ENCODE measurements around the gene GPX4.
A peak's percentile ranks its signal among the peaks of the same experiment; 100 is the strongest.

The GPX4 gene

DNA sequence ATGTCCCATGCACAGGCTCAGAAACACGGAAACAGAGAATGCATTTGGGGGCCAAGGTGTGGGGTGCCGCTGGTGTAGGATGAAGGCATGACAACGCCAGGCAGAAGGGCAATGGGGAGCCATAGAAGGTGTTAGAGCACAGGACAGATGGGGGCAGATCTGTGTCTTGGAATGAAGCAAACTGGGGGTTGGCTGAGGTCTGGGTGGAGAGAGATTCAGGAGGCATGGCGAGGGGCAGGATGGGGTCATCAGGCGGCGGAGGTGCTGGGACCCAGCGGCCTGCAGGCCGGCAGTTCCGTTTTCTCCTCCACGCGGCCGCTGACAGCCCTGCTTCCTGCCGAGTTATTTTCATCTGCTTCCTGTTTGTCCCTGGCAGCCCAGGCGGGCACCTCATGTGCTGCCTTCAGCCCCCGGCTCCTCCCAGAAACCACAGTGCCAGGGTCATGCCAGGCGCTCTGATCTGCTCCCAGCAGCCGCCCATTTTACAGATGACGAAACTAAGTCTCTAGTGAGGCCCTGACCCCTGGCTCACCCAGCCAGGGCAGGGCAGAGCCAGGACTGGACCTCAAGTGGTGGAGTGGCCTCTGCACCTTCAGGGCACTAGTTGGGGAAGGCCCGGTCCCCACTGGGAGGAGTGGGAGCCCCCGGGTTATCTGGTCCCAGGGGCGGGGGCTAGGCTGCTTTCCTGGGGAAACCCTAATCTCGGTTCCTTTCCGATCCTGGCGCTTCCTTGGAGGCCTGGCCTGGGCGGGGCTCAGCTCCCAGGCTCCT, 34.6 kb upstream of the GPX4 start:
- DNase-seq = peak; percentile 60

DNA sequence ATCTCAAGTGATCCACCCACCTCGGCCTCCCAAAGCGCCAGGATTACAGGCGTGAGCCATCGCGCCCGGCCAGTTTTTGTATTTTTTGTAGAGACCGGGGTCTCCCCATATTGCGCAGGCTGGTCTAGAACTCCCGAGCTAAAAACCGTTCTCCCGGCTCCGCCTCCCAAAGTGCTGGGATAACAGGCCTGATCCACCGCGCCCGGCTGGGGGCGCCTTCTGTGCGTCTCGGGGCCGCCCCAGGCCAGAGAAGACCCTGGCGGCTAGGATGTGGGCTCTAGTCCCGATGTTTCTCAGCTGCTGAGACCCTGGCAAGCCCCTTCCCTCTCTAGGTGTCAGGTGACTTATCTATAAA, 33.2 kb upstream of the GPX4 start:
- no peak for DNase-seq

DNA sequence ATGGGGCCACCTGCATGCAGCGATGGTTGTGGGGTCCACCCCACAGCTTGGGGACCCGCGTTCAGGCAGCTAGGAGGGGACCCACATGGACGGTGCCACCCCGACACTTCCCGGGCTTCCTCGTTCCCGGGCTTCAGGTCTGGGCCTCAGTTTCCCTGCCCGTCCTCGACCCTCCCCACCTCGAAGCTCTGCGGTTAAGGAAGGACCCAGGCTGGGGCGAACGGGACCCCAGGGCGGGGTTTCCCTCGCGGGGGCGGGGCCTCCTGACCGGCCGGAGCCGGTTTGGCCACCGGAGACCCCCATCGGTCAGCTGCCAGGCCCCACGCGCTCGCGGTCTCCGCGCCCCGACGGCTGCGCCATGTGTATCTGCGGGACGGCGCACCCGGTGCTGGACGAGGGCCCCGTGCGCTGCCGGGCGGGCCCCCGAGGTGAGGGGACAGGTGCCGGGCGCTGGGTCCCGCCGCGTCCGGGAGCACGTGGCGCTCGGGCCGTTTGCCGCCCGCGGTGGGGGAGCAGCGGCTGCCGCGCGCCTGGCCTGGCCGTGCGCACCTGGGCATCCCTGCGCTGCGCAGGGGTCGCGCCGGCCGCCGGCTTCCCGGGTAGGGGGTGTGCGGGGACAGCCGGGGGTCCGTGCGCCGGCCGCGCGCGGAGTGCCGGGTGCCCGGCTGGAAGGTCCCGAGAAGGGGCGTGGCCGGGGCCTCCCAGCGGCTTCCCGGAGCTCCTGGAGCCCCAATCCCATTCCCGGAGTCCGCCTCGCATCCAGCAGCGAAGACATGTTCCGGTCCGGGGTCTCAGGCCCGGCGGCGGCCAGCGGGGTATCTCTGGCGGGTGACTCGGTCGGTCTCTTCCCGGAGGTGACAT, 32.6 kb upstream of the GPX4 start:
- DNase-seq = no peak

DNA sequence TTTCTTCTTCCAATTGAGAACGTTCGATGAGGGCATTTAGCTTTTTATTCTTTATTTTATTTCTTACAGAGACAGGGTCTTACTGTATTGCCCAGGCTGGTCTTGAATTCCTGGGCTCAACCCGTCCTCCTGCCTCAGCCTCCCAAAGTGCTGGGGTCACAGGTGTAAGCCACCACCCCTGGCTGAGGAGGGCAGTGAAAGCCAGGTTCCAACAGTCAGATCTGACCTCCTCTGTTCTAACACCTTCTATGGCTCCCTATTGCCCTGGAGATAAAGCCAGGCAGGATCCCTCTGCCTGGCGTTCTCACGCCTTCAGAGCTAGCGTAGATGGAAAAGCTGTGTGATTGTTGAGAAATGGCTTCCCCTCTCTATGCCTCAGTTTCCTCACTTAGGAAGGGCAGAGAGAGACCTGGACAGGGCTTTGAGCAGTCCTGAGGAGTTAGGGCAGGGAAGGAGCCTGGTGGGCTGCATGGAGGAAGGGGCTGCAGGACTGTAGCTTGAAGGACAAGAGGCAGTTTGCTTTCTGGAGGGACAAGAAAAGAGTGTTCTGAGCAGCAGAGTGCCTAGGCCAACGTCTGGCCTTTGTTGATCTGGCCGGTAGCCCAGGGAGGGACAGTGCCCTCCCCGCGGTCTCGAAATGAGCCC, 31.3 kb upstream of the GPX4 start:
- DNase-seq = no peak

DNA sequence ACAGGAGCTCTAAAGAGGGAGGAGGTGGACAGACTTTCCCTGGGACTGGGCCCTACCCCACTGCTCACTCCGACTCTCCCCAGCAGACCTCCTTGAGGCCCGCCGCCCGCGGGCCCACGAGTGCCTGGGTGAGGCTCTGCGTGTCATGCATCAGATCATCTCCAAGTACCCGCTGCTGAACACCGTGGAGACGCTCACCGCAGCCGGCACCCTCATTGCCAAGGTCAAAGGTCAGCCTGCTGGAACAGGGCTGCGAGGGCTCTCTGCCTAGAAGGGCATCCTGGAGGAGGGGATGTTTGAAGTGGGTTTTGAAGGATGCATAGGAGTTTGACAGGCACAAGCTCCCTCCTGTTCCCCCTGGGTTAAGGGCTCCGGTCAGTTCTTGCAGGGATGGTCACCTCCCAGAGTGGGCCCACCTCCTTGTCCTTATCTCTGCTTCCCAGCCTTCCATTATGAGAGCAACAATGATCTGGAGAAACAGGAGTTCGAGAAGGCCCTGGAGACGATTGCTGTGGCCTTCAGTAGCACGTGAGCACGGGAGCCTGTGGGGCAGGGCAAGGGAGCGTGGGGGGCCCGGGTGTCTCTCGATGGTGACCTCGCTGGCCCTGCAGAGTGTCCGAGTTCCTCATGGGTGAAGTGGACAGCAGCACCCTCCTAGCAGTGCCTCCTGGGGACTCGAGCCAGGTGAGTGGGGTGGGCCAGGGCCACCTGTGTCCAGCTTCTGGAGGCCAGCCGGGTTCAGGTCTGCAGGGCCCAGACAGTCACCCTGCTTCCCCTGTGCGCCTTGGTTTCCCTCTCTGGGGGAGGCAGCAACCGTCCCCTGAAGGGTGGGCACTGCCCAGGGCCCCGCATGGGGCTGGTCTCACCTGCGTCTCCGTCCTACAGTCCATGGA, 30.5 kb upstream of the GPX4 start:
- DNase-seq = peak; percentile 27

DNA sequence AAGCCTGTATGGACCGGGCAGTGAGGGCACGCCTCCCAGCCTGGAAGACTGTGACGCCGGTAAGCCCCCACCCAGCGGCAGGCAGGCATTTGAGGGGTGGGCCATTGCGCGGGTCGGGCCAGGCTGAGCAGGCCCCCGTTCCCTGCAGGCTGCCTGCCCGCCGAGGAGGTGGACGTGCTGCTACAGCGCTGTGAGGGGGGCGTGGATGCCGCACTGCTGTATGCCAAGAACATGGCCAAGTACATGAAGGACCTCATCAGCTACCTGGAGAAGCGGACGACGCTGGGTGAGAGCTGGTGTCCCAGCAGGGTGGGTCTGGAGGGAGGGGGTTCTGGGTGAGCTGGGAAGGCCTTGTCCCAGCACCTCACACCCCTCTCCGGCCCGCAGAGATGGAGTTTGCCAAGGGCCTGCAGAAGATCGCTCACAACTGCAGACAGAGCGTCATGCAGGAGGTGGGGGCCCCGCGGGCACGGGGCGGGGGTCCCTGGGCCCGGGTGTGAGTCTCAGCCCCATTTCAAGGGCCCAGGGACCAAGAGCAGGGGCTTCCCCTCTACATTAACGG, 29.8 kb upstream of the GPX4 start:
- DNase-seq = peak; percentile 25

DNA sequence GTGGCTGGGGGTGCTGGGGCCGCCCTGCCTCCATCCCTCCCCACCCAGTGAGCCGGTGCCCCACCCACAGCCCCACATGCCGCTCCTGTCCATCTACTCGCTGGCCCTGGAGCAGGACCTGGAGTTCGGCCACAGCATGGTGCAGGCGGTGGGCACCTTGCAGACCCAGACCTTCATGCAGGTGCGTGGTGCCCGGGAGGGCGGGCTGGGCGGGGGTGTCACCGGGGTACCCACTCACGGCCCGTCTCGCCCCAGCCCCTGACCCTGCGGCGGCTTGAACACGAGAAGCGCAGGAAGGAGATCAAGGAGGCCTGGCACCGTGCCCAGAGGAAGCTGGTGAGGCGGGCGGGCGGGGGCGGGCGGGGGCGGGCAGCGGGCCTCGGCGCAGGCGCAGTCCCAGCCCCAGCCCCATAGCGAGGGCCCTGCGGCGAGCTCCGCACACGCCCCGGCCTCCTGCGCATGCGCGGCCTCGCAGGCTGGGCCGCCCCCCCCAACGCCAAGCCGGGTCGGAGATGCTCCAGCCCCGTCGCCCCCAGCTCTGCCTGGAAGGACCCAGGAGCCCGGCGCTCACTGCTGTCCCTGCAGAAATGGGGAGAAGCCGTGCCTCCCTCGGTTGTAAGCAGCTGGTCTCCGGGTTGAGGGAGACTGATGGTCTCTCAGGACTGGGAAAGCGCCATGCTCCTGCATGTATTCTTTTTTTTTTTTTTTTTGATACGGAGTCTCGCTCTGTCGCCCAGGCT, 29.1 kb upstream of the GPX4 start:
- DNase-seq = peak; percentile 93

DNA sequence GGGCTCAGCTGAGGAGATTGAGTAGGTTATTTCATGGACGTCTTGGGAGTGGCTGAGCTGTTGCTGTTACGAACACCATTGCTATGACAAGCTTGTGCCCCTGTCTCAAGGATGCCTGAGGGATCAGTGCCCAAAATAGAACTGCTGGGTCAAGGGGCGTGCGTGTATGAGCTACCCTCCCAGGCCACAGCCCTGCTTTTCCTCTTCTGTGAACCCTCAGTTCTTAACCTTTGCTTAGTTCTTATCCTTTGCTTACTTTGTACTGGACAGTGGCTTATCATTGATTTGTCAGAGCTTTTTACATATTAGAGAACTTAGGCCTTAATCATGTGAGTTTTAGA, 27.8 kb upstream of the GPX4 start:
- DNase-seq = no peak

DNA sequence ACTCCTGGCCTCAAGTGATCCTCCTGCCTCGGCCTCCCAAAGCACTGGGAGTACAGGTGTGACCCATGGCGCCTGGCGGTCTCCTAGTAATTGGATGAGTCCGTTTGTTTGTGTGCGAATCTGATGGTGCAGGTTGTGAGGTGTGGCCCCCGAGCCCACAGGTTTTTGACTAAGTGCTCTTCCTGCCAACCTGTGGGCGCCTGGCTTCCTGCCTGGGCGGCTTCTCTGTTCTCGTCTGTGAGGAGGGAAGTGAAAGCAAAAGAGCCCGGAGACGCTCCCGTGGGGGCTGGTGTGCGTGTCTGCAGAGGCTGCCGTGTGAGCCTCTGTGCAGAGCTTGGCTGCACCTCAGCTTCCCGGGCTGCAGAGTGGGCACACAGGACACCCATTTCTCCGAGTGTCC, 26.8 kb upstream of the GPX4 start:
- DNase-seq = peak; percentile 90

DNA sequence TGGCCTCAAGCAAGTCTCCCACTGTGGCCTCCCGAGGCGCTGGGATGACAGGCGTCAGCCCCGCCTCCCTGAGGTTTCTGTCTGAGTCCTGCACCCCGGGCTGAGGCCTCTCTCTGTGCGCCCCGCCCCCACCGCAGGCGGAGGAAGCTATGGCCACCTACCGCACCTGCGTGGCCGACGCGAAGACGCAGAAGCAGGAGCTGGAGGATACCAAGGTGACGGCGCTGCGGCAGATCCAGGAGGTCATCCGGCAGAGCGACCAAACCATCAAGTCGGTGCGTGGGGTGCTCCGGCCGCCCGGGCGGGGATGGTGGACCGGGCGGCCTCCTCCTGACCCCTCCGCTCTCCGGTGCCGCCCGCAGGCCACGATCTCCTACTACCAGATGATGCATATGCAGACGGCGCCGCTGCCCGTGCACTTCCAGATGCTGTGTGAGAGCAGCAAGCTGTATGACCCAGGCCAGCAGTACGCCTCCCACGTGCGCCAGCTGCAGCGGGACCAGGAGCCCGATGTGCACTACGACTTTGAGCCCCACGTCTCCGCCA, 24.2 kb upstream of the GPX4 start:
- peak; percentile 42 for DNase-seq

DNA sequence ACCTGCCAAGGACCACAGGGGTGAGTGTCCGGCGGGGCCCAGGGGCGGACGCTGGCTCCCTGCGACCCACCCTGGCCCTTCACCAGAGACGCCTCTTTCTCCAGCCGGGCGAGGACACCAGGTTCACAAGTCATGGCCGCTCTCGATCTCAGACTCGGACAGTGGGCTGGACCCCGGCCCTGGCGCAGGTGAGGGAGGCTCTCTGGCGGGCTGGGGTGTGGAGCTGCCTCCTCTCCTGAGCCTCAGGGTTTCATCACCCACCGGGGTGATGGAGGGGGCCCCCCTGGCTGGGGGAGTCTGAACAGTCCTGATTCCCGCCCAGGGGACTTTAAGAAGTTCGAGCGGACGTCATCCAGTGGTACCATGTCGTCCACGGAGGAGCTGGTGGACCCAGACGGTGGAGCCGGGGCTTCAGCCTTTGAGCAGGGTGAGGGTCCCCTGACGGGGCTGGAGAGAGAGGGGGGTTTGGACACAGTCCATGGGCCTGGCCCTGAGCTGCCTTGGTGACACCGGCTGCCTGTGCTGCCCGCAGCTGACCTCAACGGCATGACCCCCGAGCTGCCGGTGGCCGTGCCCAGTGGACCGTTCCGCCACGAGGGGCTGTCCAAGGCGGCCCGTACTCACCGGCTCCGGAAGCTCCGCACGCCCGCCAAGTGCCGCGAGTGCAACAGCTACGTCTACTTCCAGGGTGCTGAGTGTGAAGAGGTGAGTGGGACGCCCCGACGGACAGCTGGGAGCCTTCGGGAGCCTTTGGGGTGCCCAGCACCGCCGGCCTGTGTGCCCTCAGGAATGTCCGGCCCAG, 23.2 kb upstream of the GPX4 start:
- DNase-seq = peak; percentile 21

DNA sequence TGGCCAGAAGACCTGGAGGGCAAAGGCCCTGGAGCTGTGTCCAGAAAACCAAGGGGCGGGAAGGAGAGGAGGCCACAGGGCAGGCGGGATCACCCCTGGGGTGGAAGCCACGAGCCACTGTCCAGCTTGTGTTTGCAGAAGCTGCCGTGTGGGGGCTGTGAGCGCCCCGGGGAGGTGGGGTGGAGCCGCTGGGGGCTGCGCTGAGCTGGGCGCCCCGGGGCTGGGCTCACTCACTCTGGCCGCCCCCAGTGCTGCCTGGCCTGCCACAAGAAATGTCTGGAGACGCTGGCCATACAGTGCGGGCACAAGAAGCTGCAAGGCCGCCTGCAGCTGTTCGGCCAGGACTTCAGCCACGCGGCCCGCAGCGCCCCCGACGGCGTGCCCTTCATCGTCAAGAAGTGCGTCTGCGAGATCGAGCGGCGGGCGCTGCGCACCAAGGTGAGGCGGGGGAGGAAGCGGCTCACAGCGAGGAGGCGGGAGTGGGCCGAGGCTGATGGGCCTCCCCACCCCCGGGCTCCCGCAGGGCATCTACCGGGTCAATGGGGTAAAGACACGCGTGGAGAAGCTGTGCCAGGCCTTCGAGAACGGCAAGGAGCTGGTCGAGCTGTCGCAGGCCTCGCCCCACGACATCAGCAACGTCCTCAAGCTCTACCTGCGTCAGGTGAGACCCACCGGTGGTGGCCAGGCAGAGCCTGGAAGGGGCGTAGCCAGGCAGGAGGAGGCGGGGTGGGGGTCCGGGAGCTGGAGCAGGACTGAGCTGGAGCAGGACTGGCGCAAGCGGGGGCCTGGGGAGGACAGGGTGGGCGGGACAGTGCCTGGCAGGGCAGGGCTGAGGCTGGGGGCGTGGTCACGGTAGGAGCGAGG, 22.3 kb upstream of the GPX4 start:
- peak; percentile 16 for DNase-seq

DNA sequence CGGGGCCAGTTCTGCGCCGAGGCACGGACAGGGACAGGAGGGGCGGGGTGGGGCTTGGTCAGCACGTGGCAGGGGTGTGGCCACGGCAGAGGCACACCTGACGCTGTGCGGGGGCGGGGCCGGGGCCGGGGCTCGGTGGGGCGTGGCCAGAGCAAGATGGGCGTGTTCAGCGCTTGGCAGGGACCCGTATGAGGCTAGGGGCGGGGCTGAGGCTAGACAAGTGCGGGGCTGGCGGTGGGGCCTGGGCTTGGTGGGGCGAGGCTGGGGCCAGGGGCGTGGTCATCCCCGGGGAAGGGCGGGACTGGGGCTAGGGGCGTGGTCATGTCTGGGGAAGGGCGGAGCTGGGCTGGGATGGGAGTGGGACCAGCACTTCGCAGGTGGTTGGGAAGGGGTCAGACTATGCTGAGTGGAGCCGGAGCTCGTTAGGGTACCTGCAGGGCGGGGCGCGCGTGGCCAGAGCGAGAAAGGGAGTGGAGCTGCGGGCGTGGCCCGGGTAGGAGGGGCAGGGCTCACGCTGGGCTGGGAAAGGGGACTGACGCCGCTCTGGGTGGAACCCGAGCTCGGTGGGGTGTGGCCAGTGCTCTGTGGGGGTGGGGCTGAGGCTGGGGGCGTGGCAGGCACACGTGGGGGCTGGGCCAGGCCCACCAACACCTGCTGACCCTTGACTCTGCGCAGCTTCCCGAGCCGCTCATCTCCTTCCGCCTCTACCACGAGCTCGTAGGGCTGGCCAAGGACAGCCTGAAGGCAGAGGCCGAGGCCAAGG, 21.4 kb upstream of the GPX4 start:
- DNase-seq = peak; percentile 64

DNA sequence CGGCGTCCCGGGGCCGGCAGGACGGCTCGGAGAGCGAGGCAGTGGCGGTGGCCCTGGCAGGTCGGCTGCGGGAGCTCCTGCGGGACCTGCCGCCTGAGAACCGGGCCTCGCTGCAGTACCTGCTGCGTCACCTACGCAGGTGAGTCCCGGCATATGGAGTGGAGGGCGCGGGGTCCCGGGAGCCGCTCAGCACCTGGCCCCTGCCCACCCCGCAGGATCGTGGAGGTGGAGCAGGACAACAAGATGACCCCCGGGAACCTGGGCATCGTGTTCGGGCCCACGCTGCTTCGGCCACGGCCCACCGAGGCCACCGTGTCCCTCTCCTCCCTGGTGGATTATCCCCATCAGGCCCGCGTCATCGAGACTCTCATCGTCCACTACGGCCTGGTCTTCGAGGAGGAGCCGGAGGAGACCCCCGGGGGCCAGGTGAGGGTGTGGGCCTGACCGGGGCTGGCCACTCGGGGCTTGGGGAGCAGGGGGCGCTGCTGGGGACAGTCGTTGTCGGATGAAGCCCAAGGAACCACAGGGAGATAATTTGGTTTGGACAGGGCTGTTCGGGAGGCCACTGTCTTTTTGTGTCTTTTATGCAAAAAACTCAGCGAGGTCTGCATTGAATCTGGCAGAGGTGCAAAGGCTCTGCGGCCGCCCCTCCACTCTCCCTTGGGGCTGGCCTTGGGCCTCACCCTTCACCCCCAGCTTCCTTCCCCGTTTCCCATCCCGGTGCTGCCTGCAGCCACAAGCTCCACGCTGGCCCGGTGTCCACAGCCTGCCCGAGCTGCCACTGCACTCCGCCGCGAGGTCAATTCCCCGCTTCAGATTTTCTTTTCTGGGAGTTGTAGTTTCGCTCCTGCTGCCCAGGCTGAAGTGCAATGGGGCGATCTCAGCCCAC, 20.6 kb upstream of the GPX4 start:
- DNase-seq = peak; percentile 15

DNA sequence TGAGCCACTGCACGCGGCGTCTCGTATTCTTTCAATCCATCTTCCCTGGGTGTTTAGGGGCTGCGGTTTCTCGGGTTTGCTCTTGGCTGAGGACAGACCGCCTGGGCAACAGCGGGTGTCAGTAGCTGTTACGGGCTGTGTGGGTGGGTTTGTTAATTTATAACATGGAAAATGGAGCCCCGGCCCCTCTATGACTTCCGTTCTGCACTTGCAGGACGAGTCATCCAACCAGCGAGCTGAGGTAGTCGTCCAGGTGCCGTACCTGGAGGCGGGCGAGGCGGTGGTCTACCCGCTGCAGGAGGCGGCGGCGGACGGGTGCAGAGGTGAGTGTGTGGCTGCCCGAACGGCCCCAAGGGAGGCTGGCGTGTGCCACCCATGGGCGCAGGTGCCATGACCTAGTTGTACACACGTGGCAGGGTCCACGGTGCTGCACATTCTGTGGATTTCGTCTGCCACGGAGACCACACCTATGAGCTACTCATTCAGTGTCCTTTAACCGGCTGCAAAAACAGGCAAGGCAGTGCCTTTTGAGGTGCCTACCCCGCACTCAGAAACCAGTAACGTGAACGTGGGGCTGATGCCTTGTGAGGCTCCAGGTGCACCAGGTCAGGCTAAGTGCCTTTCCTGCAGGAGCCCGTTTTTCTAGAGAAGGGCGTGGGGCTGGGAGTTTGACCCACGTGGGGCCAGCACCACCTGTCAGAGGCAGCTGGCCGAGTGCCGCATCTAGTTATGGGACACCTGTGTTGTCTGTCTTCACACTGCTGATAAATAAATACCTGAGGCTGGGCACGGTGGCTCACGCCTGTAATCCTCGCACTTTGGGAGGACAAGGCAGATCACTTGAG, 19.5 kb upstream of the GPX4 start:
- peak; percentile 18 for DNase-seq

DNA sequence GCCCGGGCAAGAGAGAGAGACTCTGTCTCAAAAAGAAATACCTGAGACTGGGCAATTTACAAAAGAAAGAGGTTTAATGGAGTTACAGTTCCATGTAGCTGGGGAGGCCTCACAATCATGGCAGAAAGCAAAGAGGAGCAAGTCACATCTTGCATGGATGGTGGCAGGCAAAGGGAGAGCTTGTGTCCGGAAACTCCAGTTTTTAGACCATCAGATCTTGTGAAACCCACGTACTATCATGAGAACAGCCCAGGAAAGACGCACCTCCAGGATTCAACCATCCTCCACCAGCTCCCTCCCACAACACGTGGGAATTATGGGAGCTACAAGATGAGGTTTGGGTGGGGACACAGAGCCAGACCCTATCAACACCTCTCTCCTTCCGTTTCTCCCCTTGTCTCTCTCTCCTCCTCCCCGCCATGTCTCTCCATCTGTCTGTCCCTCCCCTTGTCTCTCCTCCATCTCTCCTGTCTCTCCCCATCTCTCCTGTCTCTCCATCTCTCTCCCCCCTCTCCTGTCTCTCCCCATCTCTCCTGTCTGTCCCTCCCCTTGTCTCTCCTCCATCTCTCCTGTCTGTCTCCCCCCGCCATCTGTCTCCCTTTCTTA, 18.6 kb upstream of the GPX4 start:
- DNase-seq = no peak

All from activated CD8-positive, alpha-beta memory T cell treated with anti-CD3 and anti-CD28 coated beads, Interleukin-2, amount 50 U/mL, for 4 hours (primary cell).